Neural progenitor cell (in vitro differentiated cells): ENCODE data around the gene TSSK3. TPM values are rescaled to one million over a fixed set of nuclear protein-coding genes. Genes with fewer than 3 reads are reported as not detected.

Experiments used
- DNase-seq: peaks from one replicate; pipeline ENCODE4 v3.0.0-alpha.2; 2016; ENCODE audit warnings: low spot score
- H2AFZ ChIP-seq: fragments of 200-600 bp; sonication (generic); replicated peaks from 2 replicates; pipeline ENCODE4 v1.6.1; 2016; ENCODE audit warnings: antibody characterized with exemption
- H3F3A ChIP-seq: fragments of 200-600 bp; sonication (generic); 2 replicates; pipeline ENCODE4 v1.6.1; 2016; ENCODE audit warnings: antibody characterized with exemption, low read depth
- H3K27ac ChIP-seq: fragments of 200-600 bp; sonication (generic); 2 replicates; pipeline ENCODE4 v1.5.1; 2016; ENCODE audit warnings: mild to moderate bottlenecking
- H3K27me3 ChIP-seq: fragments of 200-600 bp; sonication (generic); 2 replicates; pipeline ENCODE4 v1.6.1; 2016; ENCODE audit warnings: mild to moderate bottlenecking, moderate library complexity
- H3K36me3 ChIP-seq: fragments of 200-600 bp; sonication (generic); 2 replicates; pipeline ENCODE4 v1.5.1; 2016
- H3K4me1 ChIP-seq: fragments of 200-600 bp; sonication (generic); 2 replicates; pipeline ENCODE4 v1.6.1; 2016; ENCODE audit warnings: mixed run types
- H3K4me2 ChIP-seq: fragments of 200-600 bp; sonication (generic); 2 replicates; pipeline ENCODE4 v1.6.1; 2016
- H3K4me3 ChIP-seq: fragments of 200-600 bp; sonication (generic); 2 replicates; pipeline ENCODE4 v1.5.1; 2016
- H3K79me2 ChIP-seq: fragments of 200-600 bp; sonication (generic); 2 replicates; pipeline ENCODE4 v1.6.1; 2016; ENCODE audit warnings: low read depth
- H3K9ac ChIP-seq: fragments of 200-600 bp; sonication (generic); 2 replicates; pipeline ENCODE4 v1.6.1; 2016
- H3K9me3 ChIP-seq: fragments of 200-600 bp; sonication (generic); 2 replicates; pipeline ENCODE4 v1.5.1; 2016; ENCODE audit warnings: low read depth
- H4K20me1 ChIP-seq: fragments of 200-600 bp; sonication (generic); 2 replicates; pipeline ENCODE4 v1.6.1; 2016; ENCODE audit warnings: low read depth
- H3K27ac Mint-ChIP-seq: 3 replicates; pipeline ENCODE4 v1.8.0; 2021; ENCODE audit warnings: mixed read lengths
- H3K27me3 Mint-ChIP-seq: 2 replicates; pipeline ENCODE4 v1.8.0; 2022; ENCODE audit warnings: low read depth, mild to moderate bottlenecking, inconsistent platforms, moderate library complexity, mixed read lengths; ENCODE audit not compliant: insufficient read depth
- H3K36me3 Mint-ChIP-seq: 3 replicates; pipeline ENCODE4 v1.8.0; 2021; ENCODE audit warnings: mixed read lengths
- H3K4me1 Mint-ChIP-seq: 3 replicates; pipeline ENCODE4 v1.8.0; 2021; ENCODE audit warnings: mixed read lengths
- H3K4me3 Mint-ChIP-seq: 3 replicates; pipeline ENCODE4 v1.8.0; 2021; ENCODE audit warnings: mild to moderate bottlenecking, moderate library complexity, mixed read lengths
- H3K9me3 Mint-ChIP-seq: 3 replicates; pipeline ENCODE4 v1.8.0; 2020; ENCODE audit warnings: mixed read lengths
- EZH2 ChIP-seq: fragments of 200-600 bp; sonication (generic); IDR thresholded peaks from 2 replicates; pipeline ENCODE4 v1.6.1; 2017; ENCODE audit warnings: antibody characterized with exemption, mild to moderate bottlenecking, moderate library complexity
- EZH2phosphoT487 ChIP-seq: fragments of 200-600 bp; sonication (generic); IDR thresholded peaks from 2 replicates; pipeline ENCODE4 v1.6.1; 2017; ENCODE audit warnings: antibody characterized with exemption
- total RNA-seq: library from RNA; depleted of rRNA; stranded (reverse); fragments of >200 nt; gene quantifications from 2 replicates; pipeline ENCODE4 v1.2.3, GENCODE V29; 2015; ENCODE audit warnings: low replicate concordance
- TF ChIP-seq, protein P1 (sequence below): fragments of 200-600 bp; sonication (generic); IDR thresholded peaks from 2 replicates; pipeline ENCODE4 v1.5.1; 2017; ENCODE audit warnings: antibody characterized with exemption, mild to moderate bottlenecking

The TSSK3 gene
- total RNA-seq, 1 donor from 2014 or later = not detected

DNA sequence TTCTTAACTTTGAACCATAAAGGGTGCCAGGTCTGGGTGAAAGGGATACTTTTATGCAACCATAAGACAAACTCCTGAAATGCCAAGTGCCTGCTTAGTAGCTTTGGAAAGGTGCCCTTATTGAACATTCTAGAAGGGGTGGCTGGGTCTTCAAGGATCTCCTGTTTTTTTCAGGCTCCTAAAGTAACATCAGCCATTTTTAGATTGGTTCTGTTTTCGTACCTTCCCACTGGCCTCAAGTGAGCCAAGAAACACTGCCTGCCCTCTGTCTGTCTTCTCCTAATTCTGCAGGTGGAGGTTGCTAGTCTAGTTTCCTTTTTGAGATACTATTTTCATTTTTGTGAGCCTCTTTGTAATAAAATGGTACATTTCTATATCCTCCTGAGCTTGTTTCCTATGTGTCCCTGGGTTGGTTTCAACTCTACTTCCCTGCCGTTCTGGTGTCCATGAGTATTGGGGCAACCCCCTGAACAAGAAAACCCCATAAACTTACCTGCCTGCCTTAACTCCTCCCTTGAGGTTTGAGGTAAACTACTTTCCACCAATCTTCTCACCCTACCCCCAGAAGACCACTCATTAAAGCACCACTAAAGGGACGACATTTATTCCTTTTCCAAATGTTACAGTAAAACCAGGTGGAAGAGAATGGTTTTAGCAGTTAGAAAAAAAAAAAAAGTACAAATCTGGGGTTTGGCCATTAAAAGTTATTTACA lies 28.9 kb upstream of the TSSK3 start:
- DNase-seq = no peak
- Histone ChIP-seq H3F3A (peaks cover 73% of the 10 kb centered on the region), H3K79me2 (peaks cover 35% of the 10 kb centered on the region), H3K4me1 (peaks cover 34% of the 10 kb centered on the region), H3K4me2 (peak overlapping the region; percentile 100), H2AFZ (no peak overlapping the region), H3K9me3 (no peaks in the 10 kb centered on the region), H3K4me3 (peak overlapping the region; percentile 100), H3K27ac (peak overlapping the region; percentile 1), H4K20me1 (peaks cover 65% of the 10 kb centered on the region), H3K27me3 (peaks cover 7% of the 10 kb centered on the region), H3K9ac (no peak overlapping the region), H3K36me3 (peaks cover 6% of the 10 kb centered on the region)
- Mint-ChIP-seq H3K27ac (peak overlapping the region; percentile 5), H3K4me3 (peak overlapping the region; percentile 99), H3K9me3 (no peaks in the 10 kb centered on the region), H3K27me3 (peaks cover 31% of the 10 kb centered on the region), H3K4me1 (peaks cover 39% of the 10 kb centered on the region), H3K36me3 (peaks cover 42% of the 10 kb centered on the region)
- TF ChIP-seq EZH2phosphoT487 = no peak
- TF ChIP-seq EZH2 = no peak
- TF ChIP-seq, protein P1, sequence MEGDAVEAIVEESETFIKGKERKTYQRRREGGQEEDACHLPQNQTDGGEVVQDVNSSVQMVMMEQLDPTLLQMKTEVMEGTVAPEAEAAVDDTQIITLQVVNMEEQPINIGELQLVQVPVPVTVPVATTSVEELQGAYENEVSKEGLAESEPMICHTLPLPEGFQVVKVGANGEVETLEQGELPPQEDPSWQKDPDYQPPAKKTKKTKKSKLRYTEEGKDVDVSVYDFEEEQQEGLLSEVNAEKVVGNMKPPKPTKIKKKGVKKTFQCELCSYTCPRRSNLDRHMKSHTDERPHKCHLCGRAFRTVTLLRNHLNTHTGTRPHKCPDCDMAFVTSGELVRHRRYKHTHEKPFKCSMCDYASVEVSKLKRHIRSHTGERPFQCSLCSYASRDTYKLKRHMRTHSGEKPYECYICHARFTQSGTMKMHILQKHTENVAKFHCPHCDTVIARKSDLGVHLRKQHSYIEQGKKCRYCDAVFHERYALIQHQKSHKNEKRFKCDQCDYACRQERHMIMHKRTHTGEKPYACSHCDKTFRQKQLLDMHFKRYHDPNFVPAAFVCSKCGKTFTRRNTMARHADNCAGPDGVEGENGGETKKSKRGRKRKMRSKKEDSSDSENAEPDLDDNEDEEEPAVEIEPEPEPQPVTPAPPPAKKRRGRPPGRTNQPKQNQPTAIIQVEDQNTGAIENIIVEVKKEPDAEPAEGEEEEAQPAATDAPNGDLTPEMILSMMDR = no peak

DNA sequence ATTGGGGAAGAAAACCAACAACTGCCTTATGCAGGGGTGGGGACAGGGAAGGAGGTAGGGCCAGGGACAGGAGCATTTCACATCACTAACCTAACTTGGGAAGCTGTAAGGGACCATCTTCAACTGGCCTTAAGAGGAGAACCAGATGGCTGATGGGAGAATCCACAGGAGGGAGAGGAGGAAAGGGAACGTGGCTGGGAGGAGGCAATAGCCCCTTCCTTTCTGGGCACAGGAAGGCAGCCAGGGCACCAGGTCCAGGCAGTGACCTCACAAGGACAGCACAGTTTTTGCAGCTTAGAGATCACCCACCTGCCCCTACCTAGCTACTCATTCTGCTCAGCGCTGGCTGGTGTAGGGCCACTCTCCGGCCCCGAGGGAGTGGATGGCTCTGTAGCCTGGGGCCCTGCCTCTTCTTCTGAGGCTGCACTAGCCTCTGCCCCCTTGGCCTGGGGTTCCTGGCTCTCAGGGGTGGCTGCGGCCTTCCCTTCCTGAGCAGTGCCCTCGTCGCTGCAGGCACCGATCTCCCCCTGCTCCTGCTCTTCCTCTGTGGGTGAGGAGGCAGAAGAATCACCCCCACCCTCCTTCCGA lies 28.0 kb upstream of the TSSK3 start:
- peaks cover 35% of the 10 kb centered on the region for H3K36me3 Mint-ChIP-seq
- H3K27ac Mint-ChIP-seq = peak overlapping the region; percentile 98
- peaks cover 70% of the 10 kb centered on the region for H3F3A ChIP-seq
- no peaks in the 10 kb centered on the region for H3K9me3 ChIP-seq
- H3K4me2 ChIP-seq = peak overlapping the region; percentile 100
- TF ChIP-seq EZH2phosphoT487 (no peak), EZH2 (no peak)
- TF ChIP-seq, protein P1 = no peak
- DNase-seq = no peak
- H2AFZ ChIP-seq = no peak overlapping the region
- H3K27me3 Mint-ChIP-seq = peaks cover 31% of the 10 kb centered on the region
- peak overlapping the region; percentile 93 for H3K27ac ChIP-seq
- H3K4me3 ChIP-seq = peak overlapping the region; percentile 100
- peak overlapping the region; percentile 99 for H3K4me3 Mint-ChIP-seq
- H3K27me3 ChIP-seq = peaks cover 7% of the 10 kb centered on the region
- H4K20me1 ChIP-seq = peaks cover 64% of the 10 kb centered on the region
- H3K36me3 ChIP-seq = peaks cover 6% of the 10 kb centered on the region
- H3K79me2 ChIP-seq = peaks cover 35% of the 10 kb centered on the region
- peak overlapping the region; percentile 96 for H3K9ac ChIP-seq
- peaks cover 44% of the 10 kb centered on the region for H3K4me1 Mint-ChIP-seq
- H3K9me3 Mint-ChIP-seq = no peaks in the 10 kb centered on the region
- H3K4me1 ChIP-seq = peaks cover 36% of the 10 kb centered on the region

DNA sequence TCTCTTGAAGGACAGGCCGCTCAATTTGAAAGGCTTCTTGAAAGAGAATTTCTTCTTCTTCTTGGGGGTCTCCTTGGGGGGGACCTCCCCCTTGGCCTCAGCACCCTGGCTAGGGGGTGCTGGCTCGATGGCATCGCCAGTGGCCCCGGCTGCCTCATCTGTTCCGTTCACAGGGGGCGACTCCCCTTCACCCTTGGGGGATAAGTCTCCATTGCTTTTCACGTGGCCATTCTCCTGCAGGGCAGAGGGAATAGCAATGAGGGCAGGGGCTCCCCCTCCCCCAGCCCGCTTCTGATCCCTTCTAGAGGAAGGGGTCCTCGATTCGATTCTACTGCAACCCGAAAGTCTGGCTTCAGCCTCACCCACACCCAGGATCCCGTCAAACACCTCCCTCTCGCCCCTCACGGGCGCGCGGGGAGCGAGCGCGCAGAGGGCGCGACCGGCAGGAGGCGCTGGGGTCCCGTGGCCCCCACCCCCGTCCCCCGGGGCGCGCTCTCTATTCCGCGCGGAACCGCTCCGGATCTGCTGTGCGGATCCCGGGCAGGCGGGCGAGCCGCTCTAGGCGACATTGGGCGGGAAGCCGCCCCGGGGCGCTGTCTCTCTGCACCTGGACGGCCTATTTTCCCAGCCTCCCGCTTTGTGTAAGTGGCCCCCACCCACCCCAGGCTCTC lies 27.3 kb upstream of the TSSK3 start:
- peaks cover 66% of the 10 kb centered on the region for H3F3A ChIP-seq
- no peak overlapping the region for H2AFZ ChIP-seq
- Mint-ChIP-seq H3K9me3 (no peaks in the 10 kb centered on the region), H3K27me3 (peaks cover 28% of the 10 kb centered on the region), H3K27ac (peak overlapping the region; percentile 98), H3K36me3 (peaks cover 32% of the 10 kb centered on the region), H3K4me3 (peak overlapping the region; percentile 99), H3K4me1 (peaks cover 44% of the 10 kb centered on the region)
- peaks cover 57% of the 10 kb centered on the region for H4K20me1 ChIP-seq
- no peaks in the 10 kb centered on the region for H3K9me3 ChIP-seq
- H3K27ac ChIP-seq = peak overlapping the region; percentile 93
- peaks cover 6% of the 10 kb centered on the region for H3K36me3 ChIP-seq
- H3K9ac ChIP-seq = peak overlapping the region; percentile 96
- TF ChIP-seq EZH2phosphoT487 (no peak), EZH2 (no peak)
- TF ChIP-seq, protein P1 = peak; percentile 69
- H3K4me2 ChIP-seq = peak overlapping the region; percentile 100
- H3K79me2 ChIP-seq = peaks cover 35% of the 10 kb centered on the region
- H3K4me1 ChIP-seq = peaks cover 36% of the 10 kb centered on the region
- DNase-seq = peak; percentile 74
- H3K4me3 ChIP-seq = peak overlapping the region; percentile 100
- peaks cover 7% of the 10 kb centered on the region for H3K27me3 ChIP-seq
